Upper lobe of left lung (tissue), 4 donors: Measurements from ENCODE around the gene RGS17.

ENCODE experiments used
- POLR2A ChIP-seq, 4 donors: fragments of 450-650 bp; IDR thresholded peaks; one replicate each; pipeline ENCODE4 v1.5.1; 2016 to 2017; ENCODE audit warnings: antibody characterized with exemption in 4 of 4, mild to moderate bottlenecking in 2 of 4
- TF ChIP-seq, protein P1 (sequence below), 6 experiments: fragments of 450-650 bp in 4 of 6; fragments of 200-600 bp in 2 of 6; sonication (generic) in 2 of 6; IDR thresholded peaks; one replicate each; pipeline ENCODE4 v1.5.1; 2016 to 2019; ENCODE audit warnings: antibody characterized with exemption in 6 of 6

DNA sequence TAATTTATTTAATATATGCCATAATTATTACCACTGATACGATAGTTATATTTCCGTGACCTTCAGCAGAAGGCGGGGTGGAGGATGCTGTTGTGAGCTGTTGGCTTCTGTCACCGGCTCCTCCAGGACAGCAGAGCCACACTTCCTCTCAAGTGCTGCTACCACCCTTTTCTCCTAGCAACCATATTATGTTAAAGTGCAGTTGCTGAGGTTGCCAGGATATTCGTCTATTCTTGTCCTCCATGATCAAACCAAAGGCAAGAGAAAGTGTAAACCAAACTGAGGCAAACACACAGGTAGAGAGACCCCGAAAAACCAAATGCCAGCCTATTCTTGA is 27.8 kb downstream of the RGS17 start:
- no peak for TF ChIP-seq POLR2A (IDR thresholded peaks at IDR 0.05)
- TF ChIP-seq, protein P1, sequence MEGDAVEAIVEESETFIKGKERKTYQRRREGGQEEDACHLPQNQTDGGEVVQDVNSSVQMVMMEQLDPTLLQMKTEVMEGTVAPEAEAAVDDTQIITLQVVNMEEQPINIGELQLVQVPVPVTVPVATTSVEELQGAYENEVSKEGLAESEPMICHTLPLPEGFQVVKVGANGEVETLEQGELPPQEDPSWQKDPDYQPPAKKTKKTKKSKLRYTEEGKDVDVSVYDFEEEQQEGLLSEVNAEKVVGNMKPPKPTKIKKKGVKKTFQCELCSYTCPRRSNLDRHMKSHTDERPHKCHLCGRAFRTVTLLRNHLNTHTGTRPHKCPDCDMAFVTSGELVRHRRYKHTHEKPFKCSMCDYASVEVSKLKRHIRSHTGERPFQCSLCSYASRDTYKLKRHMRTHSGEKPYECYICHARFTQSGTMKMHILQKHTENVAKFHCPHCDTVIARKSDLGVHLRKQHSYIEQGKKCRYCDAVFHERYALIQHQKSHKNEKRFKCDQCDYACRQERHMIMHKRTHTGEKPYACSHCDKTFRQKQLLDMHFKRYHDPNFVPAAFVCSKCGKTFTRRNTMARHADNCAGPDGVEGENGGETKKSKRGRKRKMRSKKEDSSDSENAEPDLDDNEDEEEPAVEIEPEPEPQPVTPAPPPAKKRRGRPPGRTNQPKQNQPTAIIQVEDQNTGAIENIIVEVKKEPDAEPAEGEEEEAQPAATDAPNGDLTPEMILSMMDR (IDR thresholded peaks at IDR 0.05) = no peak
